GM13977 (cell line): ENCODE data around the gene TGFBR3.
"Not testable (repeated sequence)": the region's sequence is repeated elsewhere in the genome, so short reads cannot be mapped to it uniquely, and the experiment has no call there.

Source experiments
- DNase-seq: peaks from one replicate; pipeline ENCODE4 v3.0.0; 2012; ENCODE audit warnings: low spot score
- CTCF ChIP-seq: IDR thresholded peaks from 2 replicates; pipeline ENCODE4 v1.5.1; 2012; ENCODE audit warnings: mild to moderate bottlenecking, control low read depth; ENCODE audit not compliant: insufficient read depth; ENCODE audit errors: extremely low read depth, missing control alignments
- in situ Hi-C: fragments of 300-500 bp; cut with MboI; formaldehyde crosslinking; loops from one replicate; pipeline ENCODE4 v1.12.0; 2022; ENCODE audit warnings: low sequenced_read_pairs, low pct_unique_long_range_greater_than_20kb, mixed read lengths, inconsistent platforms; ENCODE audit not compliant: unreplicated experiment

TGFBR3 gene

GRCh38 chr1:91854852-91855534 lies 31.0 kb downstream of the TGFBR3 start:
- TF ChIP-seq CTCF: no peak
- in situ Hi-C loops: no loop called here
- DNase-seq: no peak

DNA sequence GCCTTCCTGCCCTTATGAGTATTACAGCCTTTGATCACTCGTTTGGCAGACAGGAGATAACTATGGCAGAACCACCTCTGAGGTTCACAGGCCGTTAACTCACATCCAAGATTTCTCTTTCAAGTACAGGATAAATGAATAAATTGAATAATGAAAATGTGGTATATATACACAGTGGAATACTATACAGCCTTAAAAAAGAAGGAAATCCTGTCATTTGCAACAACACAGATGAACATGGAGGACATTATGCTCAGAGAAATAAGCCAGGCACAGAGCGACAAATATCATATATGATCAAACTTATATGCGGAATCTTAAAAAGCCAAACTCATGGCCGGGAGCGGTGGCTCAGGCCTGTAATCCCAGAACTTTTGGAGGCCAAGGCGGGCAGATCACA lies 32.6 kb downstream of the TGFBR3 start:
- in situ Hi-C loops: no loop called here
- TF ChIP-seq CTCF: no peak
- DNase-seq: no peak

GRCh38 chr1:91852011-91852410 lies 33.9 kb downstream of the TGFBR3 start:
- DNase-seq, in situ Hi-C loops: not testable (repeated sequence)

DNA sequence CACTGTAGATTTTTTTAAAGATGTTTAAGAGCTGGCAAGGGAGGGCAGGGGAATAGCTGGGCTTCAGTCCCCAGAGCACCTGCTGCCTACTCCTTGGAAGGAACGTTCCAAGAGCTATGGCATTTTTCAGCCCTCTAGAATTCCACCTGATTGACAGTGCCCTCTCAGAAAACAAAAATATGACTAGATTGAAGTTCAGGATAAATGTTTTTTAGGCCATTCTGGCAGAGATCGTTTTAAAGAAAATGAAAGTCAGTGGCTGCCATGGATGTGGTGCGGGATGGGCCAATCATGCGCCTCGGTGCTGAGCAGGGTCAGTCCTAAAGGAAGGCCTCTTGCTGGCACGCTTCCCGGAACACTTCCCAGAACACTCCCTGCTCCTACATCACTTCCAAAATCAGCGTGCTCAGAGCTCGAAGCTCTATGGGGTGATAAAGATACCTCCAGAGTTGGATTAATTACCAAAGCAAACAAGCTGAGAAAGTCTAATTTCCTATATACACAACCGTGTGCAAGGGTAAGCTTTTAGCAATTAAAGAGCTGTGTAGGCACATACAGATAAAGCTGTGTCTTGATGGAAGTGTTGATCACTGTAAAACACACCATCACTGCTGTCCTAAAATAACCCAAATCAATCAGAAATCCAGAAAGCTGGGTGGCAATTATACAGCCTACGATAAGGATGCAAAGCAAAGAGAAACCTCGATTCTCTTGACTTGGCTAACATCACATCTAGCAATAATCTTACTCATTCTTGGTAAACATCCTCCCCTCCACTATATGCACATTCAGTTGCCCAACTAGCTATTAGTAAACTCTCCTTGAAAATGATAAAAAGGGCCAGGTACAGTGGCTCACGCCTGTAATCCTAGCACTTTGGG lies 34.6 kb downstream of the TGFBR3 start:
- no peak for TF ChIP-seq CTCF
- in situ Hi-C loops: no loop called here
- no peak for DNase-seq

DNA sequence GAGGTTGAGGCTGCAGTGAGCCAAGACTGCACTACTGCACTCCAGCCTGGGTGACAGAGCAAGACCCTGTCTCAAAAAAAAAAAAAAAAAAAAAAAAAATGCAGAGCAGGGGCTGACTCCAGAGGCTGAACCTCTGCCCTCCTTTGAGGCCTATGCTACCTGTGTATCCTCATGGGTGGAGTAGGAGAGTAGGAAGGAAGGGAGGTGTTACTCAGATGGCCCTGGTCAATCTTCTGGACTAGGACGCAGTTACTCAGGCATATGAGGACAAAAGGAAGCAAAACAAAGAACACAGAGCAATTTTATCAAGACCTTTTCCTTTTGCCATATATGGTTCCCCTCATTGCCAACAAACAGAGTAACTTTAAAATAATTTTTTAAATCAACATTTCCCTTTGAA lies 35.2 kb downstream of the TGFBR3 start:
- TF ChIP-seq CTCF: no peak
- DNase-seq: no peak
- in situ Hi-C loops: no loop called here

GRCh38 chr1:91847851-91848250 lies 38.1 kb downstream of the TGFBR3 start:
- no peak for TF ChIP-seq CTCF
- no peak for DNase-seq
- in situ Hi-C loops: no loop called here

DNA sequence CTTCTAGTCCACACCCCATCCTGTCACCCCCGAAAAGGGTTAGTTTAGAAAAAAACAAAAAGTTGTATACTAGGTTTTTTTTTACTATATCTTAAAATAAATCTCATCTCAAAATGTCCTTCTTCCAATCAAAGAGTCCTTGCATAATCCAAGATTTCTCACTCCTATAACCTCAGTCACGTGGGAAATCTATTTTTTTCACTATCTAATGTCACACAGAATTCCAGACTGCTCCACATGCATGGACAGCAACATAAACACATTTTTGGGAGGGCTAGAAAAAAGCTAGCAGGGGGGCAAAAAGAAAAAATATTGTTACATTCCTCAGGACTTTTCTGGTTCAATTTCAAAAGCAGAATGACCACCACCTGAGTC lies 39.3 kb downstream of the TGFBR3 start:
- no peak for DNase-seq
- TF ChIP-seq CTCF: no peak
- in situ Hi-C loops: no loop called here
